ENCODE data around the gene ZNF630. TPM values are rescaled to one million over a fixed set of nuclear protein-coding genes. Genes with fewer than 3 reads are reported as not detected.
"Not testable (repeated sequence)": the region's sequence is repeated elsewhere in the genome, so short reads cannot be mapped to it uniquely, and the experiment has no call there.

Gene ZNF630
- total RNA-seq, 4 donors from 2014 or later = 4.6 to 29.9 (median 14.1) TPM

- Histone ChIP-seq H3K36me3 (no peaks in the 10 kb centered on the region), H3K9me3 (no peaks in the 10 kb centered on the region), H3K4me3 (no peak overlapping the region), H3K27ac (no peak overlapping the region), H3K27me3 (no peaks in the 10 kb centered on the region), H3K4me1 (no peaks in the 10 kb centered on the region)
- no peak for TF ChIP-seq POLR2A (IDR thresholded peaks at IDR 0.05)
- no peak for TF ChIP-seq POLR2AphosphoS5 (IDR thresholded peaks at IDR 0.05)
- TF ChIP-seq, protein P1, sequence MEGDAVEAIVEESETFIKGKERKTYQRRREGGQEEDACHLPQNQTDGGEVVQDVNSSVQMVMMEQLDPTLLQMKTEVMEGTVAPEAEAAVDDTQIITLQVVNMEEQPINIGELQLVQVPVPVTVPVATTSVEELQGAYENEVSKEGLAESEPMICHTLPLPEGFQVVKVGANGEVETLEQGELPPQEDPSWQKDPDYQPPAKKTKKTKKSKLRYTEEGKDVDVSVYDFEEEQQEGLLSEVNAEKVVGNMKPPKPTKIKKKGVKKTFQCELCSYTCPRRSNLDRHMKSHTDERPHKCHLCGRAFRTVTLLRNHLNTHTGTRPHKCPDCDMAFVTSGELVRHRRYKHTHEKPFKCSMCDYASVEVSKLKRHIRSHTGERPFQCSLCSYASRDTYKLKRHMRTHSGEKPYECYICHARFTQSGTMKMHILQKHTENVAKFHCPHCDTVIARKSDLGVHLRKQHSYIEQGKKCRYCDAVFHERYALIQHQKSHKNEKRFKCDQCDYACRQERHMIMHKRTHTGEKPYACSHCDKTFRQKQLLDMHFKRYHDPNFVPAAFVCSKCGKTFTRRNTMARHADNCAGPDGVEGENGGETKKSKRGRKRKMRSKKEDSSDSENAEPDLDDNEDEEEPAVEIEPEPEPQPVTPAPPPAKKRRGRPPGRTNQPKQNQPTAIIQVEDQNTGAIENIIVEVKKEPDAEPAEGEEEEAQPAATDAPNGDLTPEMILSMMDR (IDR thresholded peaks at IDR 0.05) = no peak
- DNase-seq = no peak
- 74 to 80% methylated on average over 1 to 4 of the region's 4 CpGs for WGBS, 2 donors (ENCODE audit: low coverage in 1 of 2)
- in situ Hi-C loops (cut with MboI; ENCODE audit: low pct_ligation_motif_present in 1 of 4, low pct_unique_long_range_greater_than_20kb in 1 of 4, low sequenced_read_pairs in 3 of 4) = loop anchor here in 2 of 4 donors (25.0 kb wide), 2 partner anchors 181 to 206 kb away; partner anchors contain the start of gene ZNF81 (in 1 of the 2)
- intact Hi-C loops (cut with DNase I; ENCODE audit: low total_unique reads) = no loop called here
These were observed 28.4 kb downstream of the ZNF630 start for GRCh38 chrX:48043056-48043455.

- DNase-seq = no peak
- TF ChIP-seq, protein P1 (IDR thresholded peaks at IDR 0.05) = no peak
- no peak for TF ChIP-seq POLR2AphosphoS5 (IDR thresholded peaks at IDR 0.05)
- no peak for TF ChIP-seq POLR2A (IDR thresholded peaks at IDR 0.05)
- no peak for TF ChIP-seq EP300 (IDR thresholded peaks at IDR 0.05; ENCODE audit: low read depth)
- no peaks in the 10 kb centered on the region for H3K36me3 ChIP-seq
- intact Hi-C loops (cut with DNase I; ENCODE audit: low total_unique reads) = no loop called here
- no peaks in the 10 kb centered on the region for H3K9me3 ChIP-seq
- H3K27ac ChIP-seq = no peak overlapping the region
- in situ Hi-C loops (cut with MboI; ENCODE audit: low pct_ligation_motif_present in 1 of 4, low pct_unique_long_range_greater_than_20kb in 1 of 4, low sequenced_read_pairs in 3 of 4) = loop anchor here in 2 of 4 donors (25.0 kb wide), 2 partner anchors 174 to 199 kb away; partner anchors contain the start of gene ZNF81 (in 1 of the 2)
- no peaks in the 10 kb centered on the region for H3K4me1 ChIP-seq
- H3K27me3 ChIP-seq = no peaks in the 10 kb centered on the region
- no peak overlapping the region for H3K4me3 ChIP-seq
- WGBS, 2 donors (ENCODE audit: low coverage in 1 of 2) = 56 to 100% methylated on average over 1 to 4 of the region's 4 CpGs
These were observed 35.5 kb downstream of the ZNF630 start for GRCh38 chrX:48035891-48036290.

- WGBS, 2 donors (ENCODE audit: low coverage in 1 of 2) = 70% methylated on average over 9 of the region's 10 CpGs; no CpG with 5 or more reads in 1 of the 2 donors
- H3K4me1 ChIP-seq; H3K27me3 ChIP-seq; H3K36me3 ChIP-seq; H3K9me3 ChIP-seq; H3K4me3 ChIP-seq; H3K27ac ChIP-seq; intact Hi-C loops (cut with DNase I; ENCODE audit: low total_unique reads); DNase-seq: not testable (repeated sequence)
- in situ Hi-C loops (cut with MboI; ENCODE audit: low pct_ligation_motif_present in 1 of 4, low pct_unique_long_range_greater_than_20kb in 1 of 4, low sequenced_read_pairs in 3 of 4) = loop anchor here in 2 of 4 donors (25.0 kb wide), 2 partner anchors 168 to 193 kb away; partner anchors contain the start of gene ZNF81 (in 1 of the 2)
These were observed 40.7 kb downstream of the ZNF630 start for GRCh38 chrX:48030641-48031173.

GRCh38 chrX:48030237-48030636, 41.2 kb downstream of the ZNF630 start:
- DNase-seq = no peak
- intact Hi-C loops (cut with DNase I; ENCODE audit: low total_unique reads) = no loop called here
- 83% methylated on average over 10 of the region's 10 CpGs; no CpG with 5 or more reads in 1 of the 2 donors for WGBS, 2 donors (ENCODE audit: low coverage in 1 of 2)
- Histone ChIP-seq H3K36me3 (no peaks in the 10 kb centered on the region), H3K4me1 (peaks cover 0 to 3% (median 0%) of the 10 kb centered on the region in 4 donors), H3K27ac (no peak overlapping the region), H3K27me3 (no peaks in the 10 kb centered on the region), H3K9me3 (no peaks in the 10 kb centered on the region), H3K4me3 (no peak overlapping the region)
- TF ChIP-seq EP300 (IDR thresholded peaks at IDR 0.05; ENCODE audit: low read depth) (no peak), POLR2AphosphoS5 (IDR thresholded peaks at IDR 0.05) (no peak)
- in situ Hi-C loops (cut with MboI; ENCODE audit: low pct_ligation_motif_present in 1 of 4, low pct_unique_long_range_greater_than_20kb in 1 of 4, low sequenced_read_pairs in 3 of 4) = loop anchor here in 2 of 4 donors (25.0 kb wide), 2 partner anchors 168 to 193 kb away; partner anchors contain the start of gene ZNF81 (in 1 of the 2)

GRCh38 chrX:48028091-48028490, 43.3 kb downstream of the ZNF630 start:
- DNase-seq = no peak
- WGBS, 2 donors (ENCODE audit: low coverage in 1 of 2) = 87% methylated on average over 8 of the region's 8 CpGs; no CpG with 5 or more reads in 1 of the 2 donors
- no peak overlapping the region for H3K27ac ChIP-seq
- no peaks in the 10 kb centered on the region for H3K9me3 ChIP-seq
- in situ Hi-C loops (cut with MboI; ENCODE audit: low pct_ligation_motif_present in 1 of 4, low pct_unique_long_range_greater_than_20kb in 1 of 4, low sequenced_read_pairs in 3 of 4) = loop anchor here (10.0 to 25.0 kb wide), 4 partner anchors 166 to 193 kb away; partner anchors contain the start of gene ZNF81 (in 2 of the 4)
- H3K4me1 ChIP-seq = peaks cover 0 to 3% (median 0%) of the 10 kb centered on the region in 4 donors
- TF ChIP-seq POLR2A (IDR thresholded peaks at IDR 0.05) = no peak
- TF ChIP-seq, protein P1 (IDR thresholded peaks at IDR 0.05) = no peak
- no peak for TF ChIP-seq POLR2AphosphoS5 (IDR thresholded peaks at IDR 0.05)
- TF ChIP-seq EP300 (IDR thresholded peaks at IDR 0.05; ENCODE audit: low read depth) = no peak
- no peaks in the 10 kb centered on the region for H3K36me3 ChIP-seq
- intact Hi-C loops (cut with DNase I; ENCODE audit: low total_unique reads) = no loop called here
- H3K27me3 ChIP-seq = no peaks in the 10 kb centered on the region
- H3K4me3 ChIP-seq = no peak overlapping the region

GRCh38 chrX:48027545-48027944, 43.9 kb downstream of the ZNF630 start:
- intact Hi-C loops (cut with DNase I; ENCODE audit: low total_unique reads); H3K4me3 ChIP-seq; H3K27me3 ChIP-seq; H3K36me3 ChIP-seq; H3K9me3 ChIP-seq; H3K27ac ChIP-seq; H3K4me1 ChIP-seq; DNase-seq: not testable (repeated sequence)
- in situ Hi-C loops (cut with MboI; ENCODE audit: low pct_ligation_motif_present in 1 of 4, low pct_unique_long_range_greater_than_20kb in 1 of 4, low sequenced_read_pairs in 3 of 4) = loop anchor here (10.0 to 25.0 kb wide), 4 partner anchors 165 to 193 kb away; partner anchors contain the start of gene ZNF81 (in 2 of the 4)
- WGBS, 2 donors (ENCODE audit: low coverage in 1 of 2) = 72% methylated on average over 3 of the region's 4 CpGs; no CpG with 5 or more reads in 1 of the 2 donors
